Measurements from ENCODE around the gene TNRC6B. TPM values are rescaled to one million over a fixed set of nuclear protein-coding genes. Genes with fewer than 3 reads are reported as not detected.

The TNRC6B gene
- total RNA-seq, 1 experiment from 2014 or later = 58.1 TPM

DNA sequence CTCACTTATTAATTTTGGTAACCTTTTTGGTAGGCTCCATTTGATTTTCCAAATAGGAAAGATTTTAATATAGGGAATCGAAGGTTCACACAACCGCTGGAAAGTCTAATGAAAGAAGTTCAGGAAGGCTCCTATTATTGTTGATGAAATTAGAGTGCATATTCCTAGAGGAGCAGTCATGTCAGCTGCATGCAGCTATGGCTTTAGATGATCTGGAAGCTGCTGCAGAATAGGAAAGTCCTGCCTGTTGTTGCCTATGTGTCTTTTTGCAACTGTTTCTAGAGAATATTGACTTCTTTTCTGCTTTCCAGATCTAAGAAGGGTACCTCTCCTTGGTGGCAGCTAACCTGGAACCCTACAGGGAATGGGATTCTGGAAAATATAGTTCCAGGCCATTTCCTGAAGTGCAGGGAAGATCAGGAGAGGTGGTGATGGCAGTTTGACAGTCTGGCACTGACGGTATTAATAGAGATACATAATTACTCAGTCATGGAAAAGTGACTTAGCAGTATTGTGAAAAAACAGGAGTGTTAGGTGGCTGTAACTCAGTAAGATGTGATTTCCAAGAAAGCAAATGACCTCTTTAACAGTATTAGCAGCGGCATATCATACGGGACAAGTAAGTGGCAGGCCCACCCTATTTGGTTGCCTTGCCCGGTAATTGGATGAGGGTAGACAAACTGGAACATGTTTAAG, 54.0 kb downstream of the TNRC6B start:
- H3K23ac ChIP-seq (ENCODE audit: insufficient read length, low read depth, low read length) = no peak overlapping the region
- Mint-ChIP-seq H3K27ac (peak overlapping the region in 2 of 3 experiments; percentile 21 to 32; a peak in 3 of 7 replicates), H3K27me3 (ENCODE audit: low read depth) (no peaks in the 10 kb centered on the region), H3K9me3 (no peaks in the 10 kb centered on the region), H3K36me3 (ENCODE audit: insufficient read depth in 1 of 3, low read depth in 3 of 3) (peaks cover 7 to 33% (median 21%) of the 10 kb centered on the region in 3 experiments; a peak in 6 of 7 replicates), H3K4me1 (peaks cover 23 to 36% of the 10 kb centered on the region in 2 experiments), H3K4me3 (no peak overlapping the region)
- no peak overlapping the region for H2BK20ac ChIP-seq (ENCODE audit: low read depth, low read length, poor library complexity, severe bottlenecking)
- H3K4me2 ChIP-seq (ENCODE audit: insufficient read depth, insufficient read length, low read length) = no peak overlapping the region
- no peak overlapping the region for H2AK5ac ChIP-seq (ENCODE audit: insufficient read length, low read length)
- H3K79me2 ChIP-seq (ENCODE audit: insufficient read depth, low read length) = peaks cover 4% of the 10 kb centered on the region; the same call in 1 of the 2 replicates
- peaks cover 4% of the 10 kb centered on the region for H3K79me1 ChIP-seq (ENCODE audit: insufficient read depth, low read depth, low read length, poor library complexity, severe bottlenecking)
- no peak overlapping the region for H4K5ac ChIP-seq (ENCODE audit: insufficient read length, low read depth, low read length)
- no peaks in the 10 kb centered on the region for H4K20me1 ChIP-seq (ENCODE audit: control insufficient read depth, insufficient read depth, insufficient read length)
- H2BK5ac ChIP-seq (ENCODE audit: insufficient read length, low read length) = no peak overlapping the region
- no peak overlapping the region for H4K8ac ChIP-seq (replicated peaks; ENCODE audit: insufficient read length, low read depth, low read length)
- H3K23me2 ChIP-seq (ENCODE audit: insufficient read length, low read depth, low read length, poor library complexity, severe bottlenecking) = no peaks in the 10 kb centered on the region
- no peak overlapping the region for H3K27ac ChIP-seq (ENCODE audit: insufficient read length, low read depth, low read length)
- no peaks in the 10 kb centered on the region for H3K27me3 ChIP-seq (ENCODE audit: insufficient read depth, low read length)
- DNase-seq = no peak
- no peak overlapping the region for H3K9ac ChIP-seq (ENCODE audit: extremely low read depth, insufficient read length, low read length)
- H2AFZ ChIP-seq (ENCODE audit: low read length) = no peak overlapping the region
- no CpG with 5 or more reads among the region's 6 CpGs for WGBS (ENCODE audit: extremely low coverage, insufficient read length, low lambda C conversion rate)
- no peak overlapping the region for H3K56ac ChIP-seq (ENCODE audit: insufficient read length, low read depth, low read length)
- H2BK120ac ChIP-seq (ENCODE audit: low read depth, low read length, poor library complexity, severe bottlenecking) = no peak overlapping the region
- H3K9me3 ChIP-seq (ENCODE audit: control insufficient read depth, low read depth, low read length) = no peaks in the 10 kb centered on the region
- no peak overlapping the region for H4K91ac ChIP-seq (ENCODE audit: insufficient read length, low read depth, low read length)
- H3K4me1 ChIP-seq (ENCODE audit: insufficient read depth, low read length) = no peaks in the 10 kb centered on the region; the same call in 1 of the 2 replicates
- no peak overlapping the region for H3K18ac ChIP-seq (ENCODE audit: insufficient read length, low read depth, low read length)
- no peak overlapping the region for H3K14ac ChIP-seq (ENCODE audit: insufficient read depth, low read length)
- no peak overlapping the region for H2BK15ac ChIP-seq (ENCODE audit: low read depth, low read length)
- no peak overlapping the region for H3T11ph ChIP-seq (ENCODE audit: low read length)
- no peak overlapping the region for H2BK12ac ChIP-seq (ENCODE audit: insufficient read length, low read depth, low read length)
- TF ChIP-seq, protein P1, sequence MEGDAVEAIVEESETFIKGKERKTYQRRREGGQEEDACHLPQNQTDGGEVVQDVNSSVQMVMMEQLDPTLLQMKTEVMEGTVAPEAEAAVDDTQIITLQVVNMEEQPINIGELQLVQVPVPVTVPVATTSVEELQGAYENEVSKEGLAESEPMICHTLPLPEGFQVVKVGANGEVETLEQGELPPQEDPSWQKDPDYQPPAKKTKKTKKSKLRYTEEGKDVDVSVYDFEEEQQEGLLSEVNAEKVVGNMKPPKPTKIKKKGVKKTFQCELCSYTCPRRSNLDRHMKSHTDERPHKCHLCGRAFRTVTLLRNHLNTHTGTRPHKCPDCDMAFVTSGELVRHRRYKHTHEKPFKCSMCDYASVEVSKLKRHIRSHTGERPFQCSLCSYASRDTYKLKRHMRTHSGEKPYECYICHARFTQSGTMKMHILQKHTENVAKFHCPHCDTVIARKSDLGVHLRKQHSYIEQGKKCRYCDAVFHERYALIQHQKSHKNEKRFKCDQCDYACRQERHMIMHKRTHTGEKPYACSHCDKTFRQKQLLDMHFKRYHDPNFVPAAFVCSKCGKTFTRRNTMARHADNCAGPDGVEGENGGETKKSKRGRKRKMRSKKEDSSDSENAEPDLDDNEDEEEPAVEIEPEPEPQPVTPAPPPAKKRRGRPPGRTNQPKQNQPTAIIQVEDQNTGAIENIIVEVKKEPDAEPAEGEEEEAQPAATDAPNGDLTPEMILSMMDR (conservative IDR thresholded peaks at IDR 0.05) = no peak
- no peak overlapping the region for H3K4ac ChIP-seq (ENCODE audit: low read depth, low read length)

All from H9 (cell line).